Endothelial cell (in vitro differentiated cells): Measurements from ENCODE around the gene FKBP6. TPM values are rescaled to one million over a fixed set of nuclear protein-coding genes. Genes with fewer than 3 reads are reported as not detected.
A peak's percentile ranks its signal among the peaks of the same experiment; 100 is the strongest.

Source experiments
- DNase-seq: peaks from one replicate; pipeline ENCODE4 v3.0.0; 2021; ENCODE audit warnings: low spot score
- H3K27ac Mint-ChIP-seq: one replicate; pipeline ENCODE4 v1.8.0; 2021; ENCODE audit warnings: mixed read lengths, inconsistent platforms; ENCODE audit not compliant: unreplicated experiment
- H3K27me3 Mint-ChIP-seq: one replicate; pipeline ENCODE4 v1.8.0; 2021; ENCODE audit warnings: mild to moderate bottlenecking, moderate library complexity, mixed read lengths, inconsistent platforms; ENCODE audit not compliant: unreplicated experiment
- H3K36me3 Mint-ChIP-seq: one replicate; pipeline ENCODE4 v1.8.0; 2021; ENCODE audit warnings: mild to moderate bottlenecking, low read depth, mixed read lengths, inconsistent platforms; ENCODE audit not compliant: unreplicated experiment
- H3K4me1 Mint-ChIP-seq: one replicate; pipeline ENCODE4 v1.8.0; 2021; ENCODE audit warnings: mild to moderate bottlenecking, mixed read lengths, inconsistent platforms; ENCODE audit not compliant: unreplicated experiment
- H3K4me3 Mint-ChIP-seq: one replicate; pipeline ENCODE4 v1.8.0; 2021; ENCODE audit warnings: mild to moderate bottlenecking, mixed read lengths, inconsistent platforms; ENCODE audit not compliant: unreplicated experiment
- H3K9me3 Mint-ChIP-seq: one replicate; pipeline ENCODE4 v1.8.0; 2021; ENCODE audit warnings: mixed read lengths, inconsistent platforms; ENCODE audit not compliant: unreplicated experiment
- total RNA-seq: library from RNA; stranded (reverse); fragmentation: NEBNext Ultra II Directional; extraction: Animal tissue kit (Norgen Biotek cat#: 25700); gene quantifications from one replicate; pipeline ENCODE4 v1.2.1, GENCODE V29; 2021; ENCODE audit not compliant: unreplicated experiment
- TF ChIP-seq, protein P1 (sequence below): fragments of 200-600 bp; sonication (generic); IDR thresholded peaks from one replicate; pipeline ENCODE4 v1.5.0; 2021; ENCODE audit warnings: antibody characterized with exemption; ENCODE audit not compliant: unreplicated experiment

FKBP6 gene
- total RNA-seq, 1 donor from 2014 or later, result not detected

DNA sequence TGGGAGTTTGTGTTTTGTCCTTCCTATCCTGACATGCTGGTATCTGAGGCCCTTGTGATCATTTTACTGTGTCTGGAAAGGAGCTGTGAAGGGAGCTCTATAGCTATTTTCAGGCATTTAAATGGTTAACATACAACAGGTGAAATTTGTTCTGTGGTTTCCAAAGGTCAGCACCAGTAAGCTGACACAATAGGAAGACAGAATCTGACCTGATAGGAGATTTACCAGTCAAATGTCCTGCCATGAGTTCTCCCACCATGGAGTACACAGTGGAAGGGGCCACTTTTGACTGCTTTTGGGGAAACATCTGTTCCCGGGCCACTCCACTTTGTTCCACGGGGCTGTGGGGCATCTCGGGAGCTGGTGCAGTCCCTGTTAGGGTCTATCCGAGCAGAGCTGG lies 17.6 kb downstream of the FKBP6 start:
- no peak for DNase-seq
- Mint-ChIP-seq H3K36me3 (peaks cover 5% of the 10 kb centered on the region), H3K9me3 (no peaks in the 10 kb centered on the region), H3K4me1 (peaks cover 17% of the 10 kb centered on the region), H3K27ac (no peak overlapping the region), H3K27me3 (no peaks in the 10 kb centered on the region), H3K4me3 (no peak overlapping the region)
- TF ChIP-seq, protein P1, sequence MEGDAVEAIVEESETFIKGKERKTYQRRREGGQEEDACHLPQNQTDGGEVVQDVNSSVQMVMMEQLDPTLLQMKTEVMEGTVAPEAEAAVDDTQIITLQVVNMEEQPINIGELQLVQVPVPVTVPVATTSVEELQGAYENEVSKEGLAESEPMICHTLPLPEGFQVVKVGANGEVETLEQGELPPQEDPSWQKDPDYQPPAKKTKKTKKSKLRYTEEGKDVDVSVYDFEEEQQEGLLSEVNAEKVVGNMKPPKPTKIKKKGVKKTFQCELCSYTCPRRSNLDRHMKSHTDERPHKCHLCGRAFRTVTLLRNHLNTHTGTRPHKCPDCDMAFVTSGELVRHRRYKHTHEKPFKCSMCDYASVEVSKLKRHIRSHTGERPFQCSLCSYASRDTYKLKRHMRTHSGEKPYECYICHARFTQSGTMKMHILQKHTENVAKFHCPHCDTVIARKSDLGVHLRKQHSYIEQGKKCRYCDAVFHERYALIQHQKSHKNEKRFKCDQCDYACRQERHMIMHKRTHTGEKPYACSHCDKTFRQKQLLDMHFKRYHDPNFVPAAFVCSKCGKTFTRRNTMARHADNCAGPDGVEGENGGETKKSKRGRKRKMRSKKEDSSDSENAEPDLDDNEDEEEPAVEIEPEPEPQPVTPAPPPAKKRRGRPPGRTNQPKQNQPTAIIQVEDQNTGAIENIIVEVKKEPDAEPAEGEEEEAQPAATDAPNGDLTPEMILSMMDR, result no peak

DNA sequence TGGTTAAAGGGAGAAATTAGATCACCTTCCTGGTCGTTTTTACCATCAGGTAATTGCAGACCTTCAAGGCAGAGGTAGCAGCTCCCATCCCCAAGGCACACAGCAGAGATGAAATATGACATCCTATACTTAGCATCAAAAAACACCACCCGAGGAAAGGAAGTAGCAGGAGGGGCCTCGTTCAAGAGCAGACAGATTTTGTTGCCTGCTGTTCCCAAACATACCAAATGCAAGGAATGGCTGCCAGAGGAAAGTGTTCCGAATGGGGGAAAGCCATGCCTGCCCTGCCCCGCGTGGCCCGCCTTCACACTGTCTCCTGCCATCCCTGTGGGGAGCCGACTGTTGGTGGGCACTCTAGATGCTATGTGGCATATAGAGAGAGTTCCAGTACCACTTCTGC lies 18.0 kb downstream of the FKBP6 start:
- Mint-ChIP-seq H3K4me3 (no peak overlapping the region), H3K27me3 (no peaks in the 10 kb centered on the region), H3K27ac (no peak overlapping the region), H3K4me1 (peaks cover 20% of the 10 kb centered on the region), H3K9me3 (no peaks in the 10 kb centered on the region), H3K36me3 (peaks cover 5% of the 10 kb centered on the region)
- DNase-seq, result no peak
- TF ChIP-seq, protein P1, result no peak

DNA sequence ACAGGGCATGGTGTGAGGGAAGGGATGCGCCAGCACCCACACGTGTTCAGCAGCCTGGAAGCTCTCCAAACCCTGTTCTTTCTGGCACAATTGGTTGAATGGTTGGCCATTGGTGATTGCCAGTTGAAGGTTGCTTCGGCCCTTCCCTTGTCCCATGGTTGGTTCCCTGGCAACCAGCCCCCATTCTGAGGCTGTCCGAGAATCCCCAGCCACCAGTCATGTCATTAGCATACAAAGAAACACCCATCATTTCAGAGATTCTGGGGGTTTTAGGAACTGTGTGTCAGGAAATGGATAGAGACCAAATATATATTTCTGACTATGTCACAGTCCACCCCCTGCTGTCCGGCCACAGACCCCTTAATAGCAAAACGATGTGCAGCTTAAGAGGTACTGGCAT lies 21.8 kb downstream of the FKBP6 start:
- Mint-ChIP-seq H3K4me1 (peaks cover 31% of the 10 kb centered on the region), H3K27ac (no peak overlapping the region), H3K36me3 (no peaks in the 10 kb centered on the region), H3K4me3 (no peak overlapping the region), H3K27me3 (peaks cover 2% of the 10 kb centered on the region), H3K9me3 (peaks cover 7% of the 10 kb centered on the region)
- TF ChIP-seq, protein P1, result no peak
- DNase-seq, result no peak

DNA sequence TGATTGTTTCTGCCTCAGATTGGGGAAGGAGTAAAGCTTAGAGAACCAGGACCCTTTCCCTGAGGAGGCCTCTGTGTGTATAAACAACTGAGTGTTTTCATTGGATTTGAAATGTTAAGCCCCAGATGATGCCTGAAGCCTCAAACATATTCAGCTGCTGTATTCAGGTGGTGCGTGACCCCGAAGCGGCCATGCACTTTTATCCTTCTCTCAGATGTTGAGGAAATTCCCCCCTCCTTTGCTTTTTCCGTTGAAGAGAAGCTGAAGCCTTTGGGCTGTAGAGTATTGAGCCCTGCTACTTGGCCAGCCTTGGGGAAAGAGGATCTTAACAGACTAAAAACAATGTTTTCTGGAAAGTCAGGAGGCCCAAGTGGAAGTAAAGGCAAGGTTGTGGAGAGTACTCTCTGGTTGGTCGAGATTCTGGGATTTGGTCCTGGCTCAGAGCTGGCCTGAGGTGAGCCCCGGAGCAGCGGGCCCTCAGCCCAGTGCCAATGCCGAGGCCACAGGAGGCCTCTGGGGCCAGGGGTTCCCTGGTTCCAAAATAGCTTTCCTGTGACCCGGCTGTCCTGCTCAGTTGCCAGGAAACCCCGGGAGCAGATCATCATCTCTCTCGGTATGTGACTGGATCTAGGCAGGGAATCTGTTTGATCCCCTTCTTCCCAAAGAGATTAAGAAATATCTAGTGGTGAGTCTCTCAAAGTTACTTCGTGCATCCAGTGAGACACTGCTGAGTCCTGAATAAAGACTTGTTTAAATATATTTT lies 22.5 kb downstream of the FKBP6 start:
- Mint-ChIP-seq H3K4me3 (no peak overlapping the region), H3K27ac (no peak overlapping the region), H3K9me3 (peaks cover 7% of the 10 kb centered on the region), H3K36me3 (peaks cover 4% of the 10 kb centered on the region), H3K4me1 (peaks cover 36% of the 10 kb centered on the region), H3K27me3 (peaks cover 7% of the 10 kb centered on the region)
- DNase-seq, result no peak
- TF ChIP-seq, protein P1, result no peak

DNA sequence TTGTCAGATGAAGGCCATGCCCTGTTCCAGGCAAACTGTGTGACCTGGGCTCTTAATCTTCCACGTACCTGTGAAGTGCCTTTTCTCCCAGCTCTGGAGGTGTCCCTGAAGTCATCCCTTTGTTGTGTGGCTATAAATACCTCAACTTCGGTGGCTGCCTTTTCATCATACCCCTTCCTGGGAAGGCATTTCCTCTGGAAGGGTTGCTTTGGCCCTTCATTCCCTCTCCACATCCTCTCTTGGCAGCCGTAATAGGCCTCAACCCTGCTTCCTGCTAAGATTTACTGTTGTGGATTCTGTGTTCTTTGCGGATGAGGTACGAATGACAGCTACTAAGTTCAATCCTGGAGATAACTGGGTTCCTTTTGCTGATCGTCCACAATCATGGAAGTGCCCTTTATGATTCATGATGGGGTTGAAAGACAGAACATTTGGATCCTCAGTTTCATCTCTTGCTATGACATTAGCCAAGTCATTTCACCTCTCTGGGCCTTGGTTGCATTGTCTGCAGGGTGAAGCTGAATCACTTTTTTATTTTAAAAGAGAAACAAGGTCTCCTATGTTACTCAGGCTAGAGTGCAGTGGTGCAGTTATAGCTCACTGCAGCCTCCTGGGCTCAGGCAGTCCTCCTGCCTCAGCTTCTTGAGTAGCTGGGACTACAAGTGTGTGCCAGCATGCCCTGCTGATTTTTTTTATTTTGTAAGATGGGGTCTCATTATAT lies 23.6 kb downstream of the FKBP6 start:
- Mint-ChIP-seq H3K9me3 (peaks cover 7% of the 10 kb centered on the region), H3K27me3 (peaks cover 7% of the 10 kb centered on the region), H3K36me3 (peaks cover 4% of the 10 kb centered on the region), H3K27ac (peak overlapping the region; percentile 90), H3K4me1 (peaks cover 36% of the 10 kb centered on the region), H3K4me3 (no peak overlapping the region)
- DNase-seq, result no peak
- TF ChIP-seq, protein P1, result no peak
